Stomach (tissue), 9 donors: ENCODE results near the gene ATP5PD. TPM values are rescaled to one million over a fixed set of nuclear protein-coding genes. Genes with fewer than 3 reads are reported as not detected.

ENCODE experiments used
- DNase-seq, 2 donors: peaks; one replicate each; pipeline versions ENCODE4 v3.0.0 to v3.0.0-alpha.2; 2013 to 2019
- H3K27ac ChIP-seq, 5 donors: fragments of 200-600 bp in 4 of 5; sonication (generic) in 4 of 5; one replicate each; pipeline ENCODE4 v1.5.1; 2013 to 2019; ENCODE audit warnings: mild to moderate bottlenecking in 1 of 5, moderate library complexity in 1 of 5
- H3K27me3 ChIP-seq, 3 donors: fragments of 200-600 bp; sonication (generic); one replicate each; pipeline ENCODE4 v1.5.1; 2017 to 2019; ENCODE audit warnings: mixed run types in 1 of 3
- H3K36me3 ChIP-seq, 4 donors: fragments of 200-600 bp; sonication (generic); 1 replicate in 3 of 4; 2 replicates in 1 of 4; pipeline ENCODE4 v1.5.1; 2016 to 2019
- H3K4me1 ChIP-seq, 4 donors: fragments of 200-600 bp; sonication (generic); one replicate each; pipeline ENCODE4 v1.5.1; 2016 to 2019
- H3K4me3 ChIP-seq, 4 donors: fragments of 200-600 bp; sonication (generic) in 3 of 4; one replicate each; pipeline ENCODE4 v1.5.1; 2016 to 2019; ENCODE audit warnings: mild to moderate bottlenecking in 1 of 4
- H3K9me3 ChIP-seq, 4 donors: fragments of 200-600 bp; sonication (generic); one replicate each; pipeline ENCODE4 v1.5.1; 2016 to 2019
- EP300 ChIP-seq: sonication (generic); formaldehyde crosslinking; IDR thresholded peaks from one replicate; pipeline ENCODE4 v1.6.1; 2017; ENCODE audit warnings: antibody characterized with exemption
- POLR2A ChIP-seq, 4 donors: fragments of 450-650 bp; IDR thresholded peaks; one replicate each; pipeline ENCODE4 v1.6.1; 2016; ENCODE audit warnings: antibody characterized with exemption in 4 of 4, control low read depth in 2 of 4, mild to moderate bottlenecking in 1 of 4, moderate library complexity in 1 of 4
- POLR2AphosphoS5 ChIP-seq, 3 donors: sonication (generic); formaldehyde crosslinking; IDR thresholded peaks; one replicate each; pipeline ENCODE4 v1.6.1; 2016; ENCODE audit warnings: antibody characterized with exemption in 3 of 3
- WGBS, 5 donors: extraction: QIAGEN DNeasy Blood & Tissue Kit in 3 of 5; methylation state at CpG; one replicate each; pipeline versions ENCODE4 v1.1.5 to v1.1.7; 2013 to 2018; 5-methylcytosine and 5-hydroxymethylcytosine counted together
- intact Hi-C: fragments of 100-400 bp; cut with DNase I; formaldehyde crosslinking; loops from one replicate; pipeline ENCODE4 v1.15.1; 2023; ENCODE audit warnings: low total_unique reads
- polyA plus RNA-seq, 3 donors: library from polyadenylated mRNA; stranded (reverse); fragments of 200-250 nt; gene quantifications; one replicate each; pipeline ENCODE4 v1.2.3, GENCODE V29; 2013
- total RNA-seq, 5 donors: library from RNA; depleted of rRNA; stranded (reverse); fragments of >200 nt; gene quantifications; one replicate each; pipeline versions ENCODE4 v1.1.0 to v1.2.3, GENCODE V29; 2014 to 2016
- TF ChIP-seq, protein P1 (sequence below), 7 experiments: fragments of 450-650 bp in 4 of 7; fragments of 200-600 bp in 3 of 7; sonication (generic) in 3 of 7; IDR thresholded peaks; one replicate each; pipeline ENCODE4 v1.5.1; 2016 to 2019; ENCODE audit warnings: antibody characterized with exemption in 7 of 7, control low read depth in 2 of 7, mild to moderate bottlenecking in 1 of 7
- donor health status: healthy with polysubstance abuse.
- donor health status: Bipolar disorder and iron deficiency.
- donor health status: healthy.

ATP5PD gene
- total and polyA plus RNA-seq, 8 donors = 77.0 to 681 (median 286) TPM

DNA sequence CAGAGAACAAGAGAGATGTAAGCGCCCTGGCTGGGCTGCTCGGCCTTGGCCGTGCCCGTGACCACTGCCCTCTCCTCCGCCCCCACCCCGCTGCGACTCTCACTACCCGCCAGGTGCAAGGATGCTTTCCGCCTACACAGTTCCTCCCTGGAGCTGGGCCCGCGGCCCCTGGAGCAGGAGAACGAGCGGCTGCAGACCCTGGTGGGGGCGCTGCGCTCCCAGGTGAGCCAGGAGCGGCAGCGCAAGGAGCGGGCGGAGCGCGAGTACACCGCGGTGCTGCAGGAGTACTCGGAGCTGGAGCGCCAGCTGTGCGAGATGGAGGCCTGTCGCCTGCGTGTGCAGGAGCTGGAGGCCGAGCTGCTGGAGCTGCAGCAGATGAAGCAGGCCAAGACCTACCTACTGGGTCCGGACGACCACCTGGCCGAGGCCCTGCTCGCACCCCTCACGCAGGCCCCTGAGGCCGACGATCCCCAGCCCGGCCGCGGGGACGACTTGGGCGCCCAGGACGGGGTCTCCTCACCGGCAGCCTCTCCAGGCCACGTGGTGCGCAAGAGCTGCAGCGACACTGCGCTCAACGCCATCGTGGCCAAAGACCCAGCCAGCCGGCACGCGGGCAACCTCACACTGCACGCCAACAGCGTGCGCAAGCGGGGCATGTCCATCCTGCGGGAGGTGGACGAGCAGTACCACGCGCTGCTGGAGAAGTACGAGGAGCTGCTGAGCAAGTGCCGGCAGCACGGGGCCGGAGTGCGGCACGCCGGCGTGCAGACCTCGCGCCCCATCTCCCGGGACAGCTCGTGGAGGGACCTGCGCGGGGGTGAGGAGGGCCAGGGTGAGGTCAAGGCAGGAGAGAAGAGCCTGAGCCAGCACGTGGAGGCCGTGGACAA lies 43.5 kb downstream of the ATP5PD start:
- Histone ChIP-seq H3K27ac (no peak overlapping the region), H3K4me3 (no peak overlapping the region), H3K4me1 (no peaks in the 10 kb centered on the region), H3K9me3 (no peaks in the 10 kb centered on the region), H3K36me3 (peaks cover 55 to 75% (median 65%) of the 10 kb centered on the region in 4 donors), H3K27me3 (no peaks in the 10 kb centered on the region)
- TF ChIP-seq POLR2A (IDR thresholded peaks at IDR 0.05) = no peak
- no peak for TF ChIP-seq POLR2AphosphoS5 (IDR thresholded peaks at IDR 0.05)
- TF ChIP-seq EP300 = no peak
- TF ChIP-seq, protein P1, sequence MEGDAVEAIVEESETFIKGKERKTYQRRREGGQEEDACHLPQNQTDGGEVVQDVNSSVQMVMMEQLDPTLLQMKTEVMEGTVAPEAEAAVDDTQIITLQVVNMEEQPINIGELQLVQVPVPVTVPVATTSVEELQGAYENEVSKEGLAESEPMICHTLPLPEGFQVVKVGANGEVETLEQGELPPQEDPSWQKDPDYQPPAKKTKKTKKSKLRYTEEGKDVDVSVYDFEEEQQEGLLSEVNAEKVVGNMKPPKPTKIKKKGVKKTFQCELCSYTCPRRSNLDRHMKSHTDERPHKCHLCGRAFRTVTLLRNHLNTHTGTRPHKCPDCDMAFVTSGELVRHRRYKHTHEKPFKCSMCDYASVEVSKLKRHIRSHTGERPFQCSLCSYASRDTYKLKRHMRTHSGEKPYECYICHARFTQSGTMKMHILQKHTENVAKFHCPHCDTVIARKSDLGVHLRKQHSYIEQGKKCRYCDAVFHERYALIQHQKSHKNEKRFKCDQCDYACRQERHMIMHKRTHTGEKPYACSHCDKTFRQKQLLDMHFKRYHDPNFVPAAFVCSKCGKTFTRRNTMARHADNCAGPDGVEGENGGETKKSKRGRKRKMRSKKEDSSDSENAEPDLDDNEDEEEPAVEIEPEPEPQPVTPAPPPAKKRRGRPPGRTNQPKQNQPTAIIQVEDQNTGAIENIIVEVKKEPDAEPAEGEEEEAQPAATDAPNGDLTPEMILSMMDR (IDR thresholded peaks at IDR 0.05) = no peak
- 86 to 89% (median 87%) methylated on average over 53 to 76 of the region's 76 CpGs for WGBS, 5 donors
- intact Hi-C loops = no loop called here
- DNase-seq = no peak

DNA sequence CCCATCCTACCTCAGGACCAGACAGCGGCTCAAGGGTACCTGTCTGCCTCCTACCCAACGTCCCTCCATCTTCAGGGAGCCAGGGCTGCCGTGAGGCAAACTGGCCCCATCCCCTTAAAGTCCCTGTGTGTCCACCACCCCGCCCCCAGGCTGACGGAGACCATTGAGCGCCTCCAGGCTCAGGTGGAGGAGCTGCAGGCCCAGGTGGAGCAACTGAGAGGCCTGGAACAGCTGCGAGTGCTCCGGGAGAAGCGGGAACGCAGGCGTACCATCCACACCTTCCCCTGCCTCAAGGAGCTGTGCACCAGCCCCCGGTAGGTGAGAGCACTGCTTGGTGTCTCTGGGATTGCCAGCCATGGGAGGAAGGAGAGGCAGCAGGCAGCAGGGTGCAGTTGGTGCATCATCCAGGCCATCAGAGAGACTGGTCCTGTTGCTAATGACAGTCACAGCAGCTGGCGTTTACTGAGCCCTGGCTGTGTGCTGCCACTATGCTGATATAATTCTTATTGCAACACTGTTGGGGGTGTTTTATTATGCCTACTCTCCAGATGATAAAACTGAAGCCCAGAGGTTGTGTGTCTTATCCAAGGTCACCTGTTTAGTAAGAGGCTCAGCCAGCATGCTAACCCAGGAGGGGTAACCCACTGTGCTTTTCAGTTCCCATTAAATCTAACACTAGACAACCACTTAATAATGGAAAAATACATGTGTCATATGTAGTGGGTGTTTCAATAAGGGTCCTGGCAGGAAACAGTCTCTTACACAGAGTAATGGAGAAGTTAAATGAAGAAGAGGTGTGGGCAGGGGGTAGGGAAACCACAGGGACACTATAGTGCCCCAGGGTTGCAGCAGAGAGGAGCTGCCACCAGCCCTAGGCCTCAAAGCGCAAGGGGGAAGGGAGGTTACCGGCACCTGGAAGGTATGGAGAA lies 44.6 kb downstream of the ATP5PD start:
- no peaks in the 10 kb centered on the region for H3K4me1 ChIP-seq
- no peak overlapping the region for H3K27ac ChIP-seq
- no peaks in the 10 kb centered on the region for H3K27me3 ChIP-seq
- no peak for DNase-seq
- intact Hi-C loops = no loop called here
- H3K36me3 ChIP-seq = peaks cover 55 to 75% (median 65%) of the 10 kb centered on the region in 4 donors
- no peaks in the 10 kb centered on the region for H3K9me3 ChIP-seq
- WGBS, 5 donors = 76 to 91% (median 89%) methylated on average over 14 to 15 of the region's 15 CpGs
- no peak for TF ChIP-seq POLR2AphosphoS5 (IDR thresholded peaks at IDR 0.05)
- no peak for TF ChIP-seq EP300
- TF ChIP-seq POLR2A (IDR thresholded peaks at IDR 0.05) = no peak
- TF ChIP-seq, protein P1 (IDR thresholded peaks at IDR 0.05) = no peak
- no peak overlapping the region for H3K4me3 ChIP-seq

DNA sequence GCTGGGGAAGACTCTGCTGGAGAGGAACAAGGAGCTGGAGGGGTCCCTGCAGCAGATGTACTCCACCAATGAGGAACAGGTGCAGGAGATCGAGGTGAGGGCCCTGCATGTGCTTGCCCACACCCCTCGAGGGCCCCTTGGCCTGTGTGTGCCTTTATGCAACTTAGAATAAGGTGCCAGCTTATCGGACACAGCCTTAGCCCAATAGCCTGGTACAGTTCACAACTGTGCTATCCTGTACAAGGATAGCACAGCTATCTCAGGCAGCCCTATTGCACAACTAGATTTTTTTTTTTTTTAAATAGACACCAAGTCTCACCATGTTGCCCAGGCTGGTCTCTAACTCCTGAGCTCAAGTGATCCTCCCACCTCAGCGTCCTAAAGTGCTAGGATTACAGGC lies 47.2 kb downstream of the ATP5PD start:
- no peak for TF ChIP-seq POLR2AphosphoS5 (IDR thresholded peaks at IDR 0.05)
- TF ChIP-seq, protein P1 (IDR thresholded peaks at IDR 0.05) = no peak
- no peak for TF ChIP-seq EP300
- TF ChIP-seq POLR2A (IDR thresholded peaks at IDR 0.05) = no peak
- intact Hi-C loops = no loop called here

DNA sequence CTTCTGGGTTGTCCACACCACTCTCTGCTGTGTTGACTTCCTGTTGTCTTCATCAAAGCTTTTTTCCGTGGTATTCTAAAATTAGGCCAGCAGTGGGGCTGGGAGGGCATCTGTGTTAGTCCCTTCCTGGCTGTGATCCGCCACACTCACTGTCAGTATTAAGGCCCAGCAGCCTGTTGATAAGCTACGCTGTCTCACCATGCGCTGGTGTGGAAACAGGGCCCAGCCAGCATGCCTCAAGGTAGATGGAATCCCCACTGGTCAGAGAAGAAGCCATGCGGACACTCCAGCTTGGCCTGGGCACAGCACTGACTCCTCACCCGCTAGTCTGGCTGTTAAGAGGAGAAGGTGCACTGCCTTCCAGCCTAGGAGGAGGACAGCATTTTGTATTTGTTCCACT lies 48.0 kb downstream of the ATP5PD start:
- Histone ChIP-seq H3K4me3 (no peak overlapping the region), H3K27ac (no peak overlapping the region), H3K4me1 (peaks cover 0 to 6% (median 2%) of the 10 kb centered on the region in 4 donors), H3K9me3 (no peaks in the 10 kb centered on the region), H3K27me3 (no peaks in the 10 kb centered on the region), H3K36me3 (peaks cover 41 to 51% (median 48%) of the 10 kb centered on the region in 4 donors)
- DNase-seq = no peak
- WGBS, 5 donors = 72 to 86% (median 82%) methylated on average over 6 of the region's 6 CpGs
- TF ChIP-seq EP300 (no peak), POLR2A (IDR thresholded peaks at IDR 0.05) (no peak), POLR2AphosphoS5 (IDR thresholded peaks at IDR 0.05) (no peak)
- TF ChIP-seq, protein P1 (IDR thresholded peaks at IDR 0.05) = no peak
- intact Hi-C loops = no loop called here

More for the DNA sequence above, 47.2 kb downstream of the ATP5PD start:
- WGBS, 5 donors = 74 to 89% (median 85%) methylated on average over 4 of the region's 4 CpGs
- Histone ChIP-seq H3K36me3 (peaks cover 48 to 58% (median 56%) of the 10 kb centered on the region in 4 donors), H3K4me3 (no peak overlapping the region), H3K27me3 (no peaks in the 10 kb centered on the region), H3K4me1 (no peaks in the 10 kb centered on the region), H3K27ac (no peak overlapping the region), H3K9me3 (no peaks in the 10 kb centered on the region)
- DNase-seq = no peak
